Limb (tissue), 2 donors: ENCODE data around the gene SMURF2.

Experiments used
- DNase-seq, 2 donors: peaks; one replicate each; pipeline ENCODE4 v3.0.0-alpha.2; 2016; ENCODE audit errors: extremely low spot score in 2 of 2

The SMURF2 gene

DNA sequence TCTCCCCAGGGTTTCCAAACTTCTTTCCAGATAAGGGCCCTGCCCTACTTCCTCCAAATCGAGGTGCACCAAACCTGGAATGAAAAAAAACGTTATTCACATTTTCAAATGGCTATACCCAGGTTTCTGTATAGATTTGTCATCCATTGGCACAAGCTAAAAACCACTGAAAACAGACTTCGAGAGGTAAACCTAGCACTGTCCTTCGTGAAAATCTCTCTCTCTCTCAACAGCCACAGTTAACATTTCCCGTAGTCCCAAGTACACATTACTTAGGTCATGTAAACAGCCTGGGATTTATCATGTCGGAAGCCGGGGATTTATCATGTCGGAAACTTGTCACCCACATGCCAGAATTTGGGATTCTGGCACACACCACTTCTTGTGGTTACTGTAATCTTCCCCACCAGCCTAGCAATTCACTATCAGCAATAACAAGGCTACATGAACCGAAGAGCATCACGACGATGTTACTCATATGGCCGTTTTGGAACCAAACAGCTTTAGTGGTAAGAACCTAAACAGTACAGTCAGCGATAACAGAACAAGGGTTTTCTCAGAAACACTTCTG lies 157.3 kb downstream of the SMURF2 start:
- peak in 1 of 2 donors; percentile 15 for DNase-seq

DNA sequence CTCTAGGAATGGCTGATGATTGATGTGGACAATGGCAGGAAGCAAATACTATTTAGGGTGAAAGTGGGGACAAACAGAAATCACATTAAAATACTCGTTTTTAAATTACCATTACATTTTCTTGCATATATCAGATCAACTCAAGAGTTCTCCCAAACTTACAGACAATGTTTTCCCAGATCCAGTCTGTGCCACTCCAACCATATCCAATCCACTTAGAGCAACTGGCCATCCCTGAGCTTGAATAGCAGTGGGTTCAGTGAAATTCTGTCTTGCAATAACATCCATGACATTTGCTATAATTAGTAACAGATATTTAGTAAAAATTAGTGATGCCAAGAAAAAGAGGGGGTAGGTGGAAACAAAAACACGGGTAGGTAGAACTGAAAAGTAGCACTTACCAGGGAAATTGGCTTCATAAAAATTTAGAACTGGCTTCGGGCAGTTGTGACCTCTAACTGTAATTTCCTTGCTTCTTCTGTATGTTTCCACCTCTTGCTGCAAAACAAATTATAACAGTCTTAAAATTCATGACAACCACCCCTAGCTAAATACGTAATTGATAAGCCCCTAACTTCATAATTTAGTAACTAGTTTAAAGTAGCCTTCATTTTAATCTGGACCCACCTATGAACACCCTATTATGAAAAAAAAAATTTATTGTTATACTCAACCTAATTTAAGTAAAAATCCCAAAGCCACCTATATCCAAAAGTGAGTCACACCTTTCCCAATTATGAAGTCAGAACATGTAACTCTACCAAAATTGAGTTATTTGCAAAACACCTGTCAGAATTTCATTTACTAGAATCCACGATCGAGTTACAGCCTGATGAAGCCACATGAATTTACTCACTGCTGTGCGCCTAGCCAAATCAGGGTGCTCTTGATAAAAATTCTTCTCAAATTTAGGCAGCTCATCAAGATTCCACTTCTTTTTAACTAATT lies 158.0 kb downstream of the SMURF2 start:
- no peak for DNase-seq

GRCh38 chr17:64503341-64503740 lies 158.8 kb downstream of the SMURF2 start:
- DNase-seq, result no peak

GRCh38 chr17:64502809-64503208 lies 159.3 kb downstream of the SMURF2 start:
- DNase-seq, result no peak

DNA sequence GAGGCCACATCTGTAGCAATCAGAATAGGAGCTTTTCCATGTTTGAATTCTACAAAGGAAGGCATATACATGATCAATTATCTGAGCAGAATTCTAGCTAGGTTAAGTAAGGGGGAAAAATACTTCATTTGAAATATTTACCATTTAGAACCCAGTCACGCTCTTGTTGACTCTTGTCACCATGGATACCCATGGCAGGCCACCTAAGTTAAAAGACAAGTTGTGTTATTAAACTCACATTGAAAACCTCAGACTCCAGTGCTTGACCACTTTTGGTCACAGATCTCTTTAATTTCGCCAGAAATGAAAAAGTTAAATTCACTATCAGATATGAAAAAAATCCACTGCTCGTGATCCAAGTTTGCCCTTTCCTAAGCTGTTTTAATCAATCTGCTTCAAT lies 160.1 kb downstream of the SMURF2 start:
- DNase-seq, result no peak

DNA sequence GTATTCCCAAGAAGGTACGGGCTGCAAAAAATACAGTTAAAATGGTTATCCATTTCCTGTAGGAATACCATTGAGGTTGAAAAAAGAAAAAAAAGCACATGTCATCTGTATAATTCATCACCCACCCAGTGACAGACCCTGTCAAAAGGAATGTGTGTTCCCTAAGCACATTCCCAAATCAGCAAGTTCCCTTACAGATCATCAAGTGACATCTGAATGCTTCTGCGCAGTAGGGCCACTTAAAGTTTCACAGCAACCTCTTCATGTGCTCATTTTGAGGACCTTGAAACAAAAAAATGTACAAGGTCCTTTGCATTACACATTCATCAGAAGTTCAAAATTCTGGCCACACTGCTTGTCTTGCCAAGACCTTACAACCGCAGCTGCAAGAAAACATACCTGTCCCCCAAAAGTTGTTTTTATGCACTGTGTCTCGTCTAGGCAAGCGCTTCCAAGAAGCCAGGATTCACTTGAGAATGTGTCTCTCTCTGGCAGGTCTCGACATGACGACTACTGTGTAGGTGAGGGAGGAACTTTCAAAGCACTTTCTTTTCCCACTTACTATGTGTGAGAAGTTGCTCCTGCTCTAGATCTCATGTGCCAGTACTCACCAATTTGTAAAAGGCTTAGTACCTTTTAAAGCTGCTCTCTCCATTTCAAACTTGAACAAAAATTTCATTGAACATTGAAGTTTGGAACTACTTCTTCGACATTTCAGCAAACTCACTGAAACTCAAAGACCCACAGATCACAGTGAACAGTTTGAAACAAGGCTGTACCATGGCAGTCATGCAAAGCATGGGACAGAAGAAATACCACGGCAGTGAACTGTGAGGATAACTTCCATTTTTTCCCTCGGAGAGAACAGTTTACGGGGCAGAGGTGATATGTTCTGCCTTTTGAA lies 161.0 kb downstream of the SMURF2 start:
- no peak for DNase-seq

- DNase-seq, result no peak
These were observed 161.6 kb downstream of the SMURF2 start for GRCh38 chr17:64500487-64500859.

GRCh38 chr17:64499805-64500486 lies 162.2 kb downstream of the SMURF2 start:
- DNase-seq, result no peak

DNA sequence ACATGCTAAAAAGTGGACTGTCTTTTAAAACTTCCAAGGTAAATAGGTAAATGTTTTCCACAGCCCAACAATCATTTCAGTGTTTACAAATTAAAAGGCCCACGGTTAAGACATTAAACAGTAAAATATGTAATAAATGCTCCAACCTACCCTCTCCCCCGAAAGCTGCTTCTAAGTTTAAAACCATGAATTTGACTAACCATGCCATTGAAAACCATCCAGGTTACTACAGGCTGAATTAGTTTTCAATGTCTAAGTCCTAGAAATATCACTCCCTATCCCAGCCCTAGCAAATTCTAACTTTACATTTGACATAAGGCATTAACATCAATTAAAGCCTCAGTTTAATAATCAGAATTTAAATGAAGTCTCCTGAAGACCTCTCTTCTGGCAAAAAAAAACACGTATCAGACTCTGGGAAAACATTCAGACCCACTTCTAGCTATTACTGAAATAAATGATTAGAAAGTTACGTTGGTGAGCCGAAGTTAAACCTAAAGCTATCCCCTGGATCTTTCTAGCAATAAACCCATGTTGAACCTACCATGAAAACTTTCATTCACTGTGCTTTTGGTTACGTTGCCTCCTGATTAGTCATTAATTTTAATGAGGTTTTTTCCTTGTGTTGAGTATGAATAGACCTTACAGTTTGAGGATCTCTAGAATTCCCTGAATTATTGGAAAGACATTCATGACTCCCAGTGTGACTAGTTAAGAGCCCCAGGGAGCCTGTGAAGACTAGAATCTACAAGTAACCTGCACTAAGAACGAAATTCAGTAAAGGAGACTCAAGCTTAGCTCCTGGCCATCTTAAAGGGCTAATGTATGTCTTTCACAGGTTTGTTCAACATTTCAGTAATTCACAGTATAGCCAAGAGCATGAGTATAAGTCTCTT lies 163.6 kb downstream of the SMURF2 start:
- DNase-seq, result no peak

- no peak for DNase-seq
These were observed 164.5 kb downstream of the SMURF2 start for GRCh38 chr17:64497565-64498035.

- peak; percentile 93 to 95 for DNase-seq
These were observed 165.1 kb downstream of the SMURF2 start, which contains the start of gene POLG2 for GRCh38 chr17:64496786-64497564. Gene POLG2 (minus strand): TSS chr17:64497054. CDS start chr17:64496968, 86 bp downstream.

DNA sequence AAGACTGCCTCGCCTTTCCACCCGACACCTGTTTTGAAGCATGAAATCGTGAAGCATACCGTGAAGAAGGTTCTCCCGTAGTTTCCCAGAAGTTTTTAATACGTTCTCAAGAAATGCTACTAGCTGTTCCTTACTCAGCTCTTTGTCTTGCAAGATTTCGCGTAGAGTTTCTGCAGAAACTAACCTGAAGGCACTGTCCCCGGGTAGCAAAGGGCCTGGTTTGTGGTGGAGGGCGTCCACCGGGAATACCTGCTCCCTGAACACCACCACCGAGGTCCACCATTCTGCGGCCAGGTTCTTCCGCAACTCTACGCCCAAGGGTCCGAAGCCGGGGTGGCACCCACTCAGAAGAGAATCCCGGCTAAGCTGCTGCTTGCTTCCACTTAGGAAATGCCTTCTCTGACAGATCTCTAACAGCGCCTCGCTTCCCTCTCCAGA lies 165.7 kb downstream of the SMURF2 start:
- no peak for DNase-seq
